H1 (cell line): ENCODE data around the gene GABPA. TPM values are rescaled to one million over a fixed set of nuclear protein-coding genes. Genes with fewer than 3 reads are reported as not detected.

Experiments
- BCL11A ChIP-seq, 2 experiments: IDR thresholded peaks; one replicate each; pipeline ENCODE4 v1.6.1; 2011; ENCODE audit warnings: low read depth in 2 of 2, low read length in 2 of 2, mild to moderate bottlenecking in 2 of 2
- CEBPB ChIP-seq: IDR thresholded peaks from 2 replicates; pipeline ENCODE4 v1.6.1; 2012; ENCODE audit warnings: low read depth, low read length
- CHD2 ChIP-seq: IDR thresholded peaks from 2 replicates; pipeline ENCODE4 v1.6.1; 2012; ENCODE audit warnings: low read length, improper control_type of control experiment
- CTBP2 ChIP-seq: IDR thresholded peaks from 2 replicates; pipeline ENCODE4 v1.7.0; 2011; ENCODE audit warnings: borderline replicate concordance, mild to moderate bottlenecking, moderate library complexity, mixed read lengths, low read length; ENCODE audit not compliant: insufficient read depth, insufficient read length
- E2F6 ChIP-seq: IDR thresholded peaks from 2 replicates; pipeline ENCODE4 v1.6.1; 2012; ENCODE audit warnings: inconsistent platforms
- EP300 ChIP-seq, 2 experiments: IDR thresholded peaks; 1 replicate in 1 of 2; 2 replicates in 1 of 2; pipeline ENCODE4 v1.6.1; 2011 to 2012; ENCODE audit warnings: low read depth in 2 of 2, low read length in 2 of 2, mild to moderate bottlenecking in 2 of 2, borderline replicate concordance in 1 of 2, inconsistent platforms in 1 of 2, moderate library complexity in 1 of 2
- EZH2 ChIP-seq: fragments of 200-600 bp; sonication (generic); IDR thresholded peaks from 2 replicates; pipeline ENCODE4 v1.7.1; 2012; ENCODE audit warnings: low read depth, mild to moderate bottlenecking, moderate library complexity, low read length, inconsistent platforms; ENCODE audit not compliant: severe bottlenecking
- FOSL1 ChIP-seq: IDR thresholded peaks from 2 replicates; pipeline ENCODE4 v1.6.1; 2011; ENCODE audit warnings: mild to moderate bottlenecking, low read depth, low read length, moderate library complexity; ENCODE audit not compliant: insufficient read depth
- HDAC6 ChIP-seq: IDR thresholded peaks from one replicate; pipeline ENCODE4 v1.7.1; 2012; ENCODE audit warnings: low read depth, mild to moderate bottlenecking, inconsistent platforms, low read length, moderate library complexity
- KDM4A ChIP-seq: IDR thresholded peaks from one replicate; pipeline ENCODE4 v1.7.1; 2012; ENCODE audit warnings: low read depth, mild to moderate bottlenecking, moderate library complexity, low read length, inconsistent platforms; ENCODE audit not compliant: severe bottlenecking
- KDM5A ChIP-seq: fragments of 200-600 bp; IDR thresholded peaks from 2 replicates; pipeline ENCODE4 v1.7.1; 2012; ENCODE audit warnings: mild to moderate bottlenecking, low read length, inconsistent platforms, mixed read lengths
- MAFK ChIP-seq: IDR thresholded peaks from 2 replicates; pipeline ENCODE4 v1.6.1; 2012; ENCODE audit warnings: low read depth, mild to moderate bottlenecking, improper control_type of control experiment, low read length
- NRF1 ChIP-seq: IDR thresholded peaks from 2 replicates; pipeline ENCODE4 v1.6.1; 2011; ENCODE audit warnings: mild to moderate bottlenecking, low read depth, low read length, improper control_type of control experiment
- PHF8 ChIP-seq: fragments of 200-600 bp; sonication (generic); conservative IDR thresholded peaks from 2 replicates; pipeline ENCODE4 v1.7.1; 2012; ENCODE audit warnings: low read depth, mild to moderate bottlenecking, inconsistent platforms, low read length, moderate library complexity
- POLR2A ChIP-seq, 2 experiments: IDR thresholded peaks; 1 replicate in 1 of 2; 2 replicates in 1 of 2; pipeline ENCODE4 v1.6.1; 2011; ENCODE audit warnings: low read depth in 2 of 2, low read length in 2 of 2, mild to moderate bottlenecking in 2 of 2; ENCODE audit errors: control extremely low read depth in 1 of 2
- POLR2AphosphoS5 ChIP-seq: IDR thresholded peaks from 2 replicates; pipeline ENCODE4 v1.6.1; 2011; ENCODE audit warnings: low read depth, low read length
- RNF2 ChIP-seq: fragments of 200-900, 300-1000 bp; sonication (generic); IDR thresholded peaks from 2 replicates; pipeline ENCODE4 v1.7.1; 2016; ENCODE audit warnings: borderline replicate concordance, low read depth, mild to moderate bottlenecking, antibody characterized with exemption, low read length; ENCODE audit not compliant: poor library complexity, severe bottlenecking; ENCODE audit errors: missing control alignments
- SAP30 ChIP-seq: fragments of 300-600 bp; sonication (generic); IDR thresholded peaks from 2 replicates; pipeline ENCODE4 v1.7.1; 2012; ENCODE audit warnings: low read length, moderate library complexity, mild to moderate bottlenecking, inconsistent platforms; ENCODE audit not compliant: insufficient read depth, insufficient replicate concordance
- SIX5 ChIP-seq: IDR thresholded peaks from 2 replicates; pipeline ENCODE4 v1.6.1; 2011; ENCODE audit warnings: mild to moderate bottlenecking, low read depth, low read length
- SP1 ChIP-seq: IDR thresholded peaks from 2 replicates; pipeline ENCODE4 v1.6.1; 2011; ENCODE audit warnings: low read depth, low read length
- SP2 ChIP-seq: IDR thresholded peaks from 2 replicates; pipeline ENCODE4 v1.6.1; 2012; ENCODE audit warnings: mild to moderate bottlenecking, low read length, inconsistent platforms
- SRF ChIP-seq: IDR thresholded peaks from 2 replicates; pipeline ENCODE4 v1.6.1; 2011; ENCODE audit warnings: mild to moderate bottlenecking, low read depth, low read length, moderate library complexity
- SUZ12 ChIP-seq: fragments of 200-600 bp; sonication (generic); IDR thresholded peaks from 2 replicates; pipeline ENCODE4 v1.6.1; 2012; ENCODE audit warnings: mild to moderate bottlenecking, inconsistent platforms, low read length, moderate library complexity, mixed read lengths
- TAF7 ChIP-seq: optimal IDR thresholded peaks from 2 replicates; pipeline ENCODE3; 2011; ENCODE audit warnings: low read depth, mild to moderate bottlenecking, inconsistent platforms, low read length, moderate library complexity, borderline replicate concordance
- polyA plus RNA-seq, 7 experiments: library from polyadenylated mRNA; depleted of rRNA in 3 of 7; stranded (reverse) in 5 of 7; unstranded in 2 of 7; fragments of >200 nt in 5 of 7; fragments of 200-250 nt in 2 of 7; gene quantifications; 1 replicate in 5 of 7; 2 replicates in 1 of 7; 4 replicates in 1 of 7; pipeline versions ENCODE4 v1.2.1 to v1.2.3, GENCODE V29; 2011 to 2013; ENCODE audit warnings: missing spikeins in 2 of 7, mixed read lengths in 2 of 7
- total RNA-seq: library from RNA; stranded (reverse); fragmentation: NEBNext Ultra II Directional; extraction: Animal tissue kit (Norgen Biotek cat#: 25700); gene quantifications from 2 replicates; pipeline ENCODE4 v1.2.1, GENCODE V29; 2021

The GABPA gene
- total and polyA plus RNA-seq, 2 of the 8 experiments (the other 6 are each of a cell fraction or from before 2014, with no cell fraction given), result 5.2 to 22.2 TPM

- TF ChIP-seq RNF2 (no peak), SIX5 (0 out of 2 replicates have a peak, but pooled peaks have one; percentile 35), HDAC6 (no peak), SUZ12 (no peak), SRF (no peak), TAF7 (no peak), SP1 (no peak; the same call in 1 of the 2 replicates), CTBP2 (no peak), CHD2 (peak; percentile 84), KDM4A (peak; percentile 32), E2F6 (peak; percentile 91), PHF8 (peak; percentile 97), POLR2A (IDR thresholded peaks at IDR 0.05; ENCODE audit: control extremely low read depth in 1 of 2, low read depth in 2 of 2, low read length in 2 of 2) (peak in 1 of 2 experiments; percentile 78; a peak in 2 of 3 replicates), FOSL1 (no peak), NRF1 (peak; percentile 34), SAP30 (no peak), CEBPB (no peak), BCL11A (IDR thresholded peaks at IDR 0.05; ENCODE audit: low read depth in 2 of 2, low read length in 2 of 2) (no peak), MAFK (no peak), KDM5A (no peak; the same call in 1 of the 2 replicates), EP300 (IDR thresholded peaks at IDR 0.05; ENCODE audit: borderline replicate concordance in 1 of 2, low read depth in 2 of 2, low read length in 2 of 2) (peak in 1 of 2 experiments; percentile 31; a peak in 1 of 3 replicates), EZH2 (no peak), SP2 (no peak), POLR2AphosphoS5 (peak; percentile 93)
Measured at GRCh38 chr21:25734904-25735645, at the start of gene GABPA, which contains the start of gene ATP5PF (continued).
